Measurements from ENCODE around the gene DHRS13. TPM values are rescaled to one million over a fixed set of nuclear protein-coding genes. Genes with fewer than 3 reads are reported as not detected.

Gene DHRS13
- total RNA-seq, 8 experiments from 2014 or later, result 2.2 to 14.4 (median 11.1) TPM

- no peak overlapping the region for H3K27ac ChIP-seq
- 95 to 100% (median 100%) methylated on average over 1 to 4 of the region's 4 CpGs; no CpG with 5 or more reads in 3 of the 10 experiments for WGBS, 10 experiments
- H3K4me3 ChIP-seq, result no peak overlapping the region
- in situ Hi-C loops (cut with MboI; ENCODE audit: low pct_unique_long_range_greater_than_20kb in 2 of 9, low sequenced_read_pairs in 9 of 9, unreplicated experiment in 9 of 9), result loop anchor here in 1 of 9 experiments (10.0 kb wide), 1 partner anchor 162 kb away; no protein-coding TSS in a partner anchor
- peak in 1 of 8 experiments; percentile 17 for ATAC-seq (replicated peaks in 6 of 8)
- H3K4me1 ChIP-seq (replicated peaks in 1 of 2), result no peaks in the 10 kb centered on the region
Measured at GRCh38 chr17:28926786-28927185, 23.9 kb upstream of the DHRS13 start.

GRCh38 chr17:28926366-28926765 is 23.5 kb upstream of the DHRS13 start:
- 92 to 100% (median 100%) methylated on average over 1 to 2 of the region's 2 CpGs; no CpG with 5 or more reads in 3 of the 10 experiments for WGBS, 10 experiments
- ATAC-seq (replicated peaks in 6 of 8), result no peak
- no peak overlapping the region for H3K27ac ChIP-seq
- no peaks in the 10 kb centered on the region for H3K4me1 ChIP-seq (replicated peaks in 1 of 2)
- in situ Hi-C loops (cut with MboI; ENCODE audit: low pct_unique_long_range_greater_than_20kb in 2 of 9, low sequenced_read_pairs in 9 of 9, unreplicated experiment in 9 of 9), result loop anchor here in 1 of 9 experiments (10.0 kb wide), 1 partner anchor 162 kb away; no protein-coding TSS in a partner anchor
- H3K4me3 ChIP-seq, result no peak overlapping the region

- ATAC-seq (replicated peaks in 6 of 8), result peak in 3 of 8 experiments; percentile 36 to 73 (median 62)
- Histone ChIP-seq H3K4me3 (no peak overlapping the region), H3K27ac (no peak overlapping the region), H3K4me1 (replicated peaks in 1 of 2) (no peaks in the 10 kb centered on the region)
- in situ Hi-C loops (cut with MboI; ENCODE audit: low pct_unique_long_range_greater_than_20kb in 2 of 9, low sequenced_read_pairs in 9 of 9, unreplicated experiment in 9 of 9), result loop anchor here in 1 of 9 experiments (10.0 kb wide), 1 partner anchor 161 kb away; no protein-coding TSS in a partner anchor
- 0 to 100% (median 58%) methylated on average over 1 to 2 of the region's 2 CpGs; no CpG with 5 or more reads in 1 of the 10 experiments for WGBS, 10 experiments
Measured at GRCh38 chr17:28925912-28926365, 23.1 kb upstream of the DHRS13 start.

- Histone ChIP-seq H3K4me3 (no peak overlapping the region), H3K27ac (no peak overlapping the region), H3K4me1 (replicated peaks in 1 of 2) (no peaks in the 10 kb centered on the region)
- in situ Hi-C loops (cut with MboI; ENCODE audit: low pct_unique_long_range_greater_than_20kb in 2 of 9, low sequenced_read_pairs in 9 of 9, unreplicated experiment in 9 of 9), result loop anchor here in 3 of 9 experiments (10.0 to 25.0 kb wide), 2 partner anchors 155 to 158 kb away; no protein-coding TSS in a partner anchor
- no peak for ATAC-seq (replicated peaks in 6 of 8)
Measured at GRCh38 chr17:28920201-28920600, 17.3 kb upstream of the DHRS13 start.

- Histone ChIP-seq H3K27ac (no peak overlapping the region), H3K4me1 (replicated peaks in 1 of 2) (no peaks in the 10 kb centered on the region), H3K4me3 (no peak overlapping the region)
- 62 to 100% (median 88%) methylated on average over 1 to 2 of the region's 2 CpGs; no CpG with 5 or more reads in 1 of the 10 experiments for WGBS, 10 experiments
- no peak for ATAC-seq (replicated peaks in 6 of 8)
- in situ Hi-C loops (cut with MboI; ENCODE audit: low pct_unique_long_range_greater_than_20kb in 2 of 9, low sequenced_read_pairs in 9 of 9, unreplicated experiment in 9 of 9), result loop anchor here in 2 of 9 experiments (25.0 kb wide), 1 partner anchor 156 kb away; no protein-coding TSS in a partner anchor
Measured at GRCh38 chr17:28918295-28918694, 15.4 kb upstream of the DHRS13 start.

- H3K4me3 ChIP-seq, result no peak overlapping the region
- no peak overlapping the region for H3K27ac ChIP-seq
- 20 to 100% (median 83%) methylated on average over 1 to 5 of the region's 5 CpGs; no CpG with 5 or more reads in 4 of the 10 experiments for WGBS, 10 experiments
- H3K4me1 ChIP-seq (replicated peaks in 1 of 2), result no peaks in the 10 kb centered on the region
- no peak for ATAC-seq (replicated peaks in 6 of 8)
- in situ Hi-C loops (cut with MboI; ENCODE audit: low pct_unique_long_range_greater_than_20kb in 2 of 9, low sequenced_read_pairs in 9 of 9, unreplicated experiment in 9 of 9), result loop anchor here in 2 of 9 experiments (25.0 kb wide), 1 partner anchor 155 kb away; no protein-coding TSS in a partner anchor
Measured at GRCh38 chr17:28917465-28917864, 14.6 kb upstream of the DHRS13 start.

GRCh38 chr17:28917029-28917428 is 14.2 kb upstream of the DHRS13 start:
- ATAC-seq (replicated peaks in 6 of 8), result no peak
- 92 to 100% (median 98%) methylated on average over 1 to 6 of the region's 12 CpGs; no CpG with 5 or more reads in 2 of the 10 experiments for WGBS, 10 experiments
- Histone ChIP-seq H3K27ac (no peak overlapping the region), H3K4me1 (replicated peaks in 1 of 2) (no peaks in the 10 kb centered on the region), H3K4me3 (no peak overlapping the region)
- in situ Hi-C loops (cut with MboI; ENCODE audit: low pct_unique_long_range_greater_than_20kb in 2 of 9, low sequenced_read_pairs in 9 of 9, unreplicated experiment in 9 of 9), result loop anchor here in 2 of 9 experiments (25.0 kb wide), 1 partner anchor 155 kb away; no protein-coding TSS in a partner anchor

- Histone ChIP-seq H3K4me1 (replicated peaks in 1 of 2) (no peaks in the 10 kb centered on the region), H3K4me3 (no peak overlapping the region), H3K27ac (no peak overlapping the region)
- in situ Hi-C loops (cut with MboI; ENCODE audit: low pct_unique_long_range_greater_than_20kb in 2 of 9, low sequenced_read_pairs in 9 of 9, unreplicated experiment in 9 of 9), result loop anchor here in 2 of 9 experiments (25.0 kb wide), 1 partner anchor 154 kb away; no protein-coding TSS in a partner anchor
- peak in 6 of 8 experiments; percentile 45 to 83 (median 68) for ATAC-seq (replicated peaks in 6 of 8)
- whole genome bisulfite sequencing, 10 experiments, result 30 to 93% (median 69%) methylated on average over 2 to 5 of the region's 6 CpGs; no CpG with 5 or more reads in 5 of the 10 experiments
Measured at GRCh38 chr17:28916302-28916934, 13.5 kb upstream of the DHRS13 start.

- no peak for ATAC-seq (replicated peaks in 6 of 8)
- in situ Hi-C loops (cut with MboI; ENCODE audit: low pct_unique_long_range_greater_than_20kb in 2 of 9, low sequenced_read_pairs in 9 of 9, unreplicated experiment in 9 of 9), result loop anchor here in 2 of 9 experiments (25.0 kb wide), 1 partner anchor 151 kb away; no protein-coding TSS in a partner anchor
Measured at GRCh38 chr17:28912938-28913333, 10.1 kb upstream of the DHRS13 start.

GRCh38 chr17:28912281-28912937 is 9.5 kb upstream of the DHRS13 start:
- no peak overlapping the region for H3K4me3 ChIP-seq
- in situ Hi-C loops (cut with MboI; ENCODE audit: low pct_unique_long_range_greater_than_20kb in 2 of 9, low sequenced_read_pairs in 9 of 9, unreplicated experiment in 9 of 9), result loop anchor here in 2 of 9 experiments (25.0 kb wide), 1 partner anchor 150 kb away; no protein-coding TSS in a partner anchor
- 60 to 100% (median 90%) methylated on average over 1 to 8 of the region's 20 CpGs; no CpG with 5 or more reads in 1 of the 10 experiments for WGBS, 10 experiments
- H3K4me1 ChIP-seq (replicated peaks in 1 of 2), result peaks cover 3 to 5% of the 10 kb centered on the region in 2 donors
- no peak overlapping the region for H3K27ac ChIP-seq
- ATAC-seq (replicated peaks in 6 of 8), result peak in 1 of 8 experiments; percentile 20

More at GRCh38 chr17:28912938-28913333, 10.1 kb upstream of the DHRS13 start:
- no peak overlapping the region for H3K27ac ChIP-seq
- no peak overlapping the region for H3K4me3 ChIP-seq
- WGBS, 10 experiments, result 93 to 100% (median 97%) methylated on average over 1 to 4 of the region's 6 CpGs; no CpG with 5 or more reads in 4 of the 10 experiments
- H3K4me1 ChIP-seq (replicated peaks in 1 of 2), result peaks cover 3 to 5% of the 10 kb centered on the region in 2 donors

- Histone ChIP-seq H3K4me1 (replicated peaks in 1 of 2) (peaks cover 3 to 5% of the 10 kb centered on the region in 2 donors), H3K4me3 (no peak overlapping the region), H3K27ac (no peak overlapping the region)
- 93 to 100% (median 100%) methylated on average over 1 to 8 of the region's 13 CpGs; no CpG with 5 or more reads in 4 of the 10 experiments for WGBS, 10 experiments
- in situ Hi-C loops (cut with MboI; ENCODE audit: low pct_unique_long_range_greater_than_20kb in 2 of 9, low sequenced_read_pairs in 9 of 9, unreplicated experiment in 9 of 9), result loop anchor here in 2 of 9 experiments (25.0 kb wide), 1 partner anchor 149 kb away; no protein-coding TSS in a partner anchor
- ATAC-seq (replicated peaks in 6 of 8), result no peak
Measured at GRCh38 chr17:28911411-28912045, 8.6 kb upstream of the DHRS13 start.

- peaks cover 3 to 5% of the 10 kb centered on the region in 2 donors for H3K4me1 ChIP-seq (replicated peaks in 1 of 2)
- peak in 1 of 8 experiments; percentile 19 for ATAC-seq (replicated peaks in 6 of 8)
- in situ Hi-C loops (cut with MboI; ENCODE audit: low pct_unique_long_range_greater_than_20kb in 2 of 9, low sequenced_read_pairs in 9 of 9, unreplicated experiment in 9 of 9), result loop anchor here in 2 of 9 experiments (25.0 kb wide), 1 partner anchor 148 kb away; no protein-coding TSS in a partner anchor
- no CpG with 5 or more reads among the region's 1 CpG for WGBS, 10 experiments
- peak overlapping the region in 1 of 2 donors; percentile 24 for H3K27ac ChIP-seq
- H3K4me3 ChIP-seq, result no peak overlapping the region
Measured at GRCh38 chr17:28910534-28910933, 7.7 kb upstream of the DHRS13 start.

All from motor neuron (in vitro differentiated cells).